NCI-H2171 (cell line): ENCODE measurements around the gene FBXO8.
"Not testable (repeated sequence)": the region's sequence is repeated elsewhere in the genome, so short reads cannot be mapped to it uniquely, and the experiment has no call there.

Experiments
- DNase-seq: peaks from one replicate; lab custom pipeline; 2025; lab: John Stamatoyannopoulos, UW

The FBXO8 gene

DNA sequence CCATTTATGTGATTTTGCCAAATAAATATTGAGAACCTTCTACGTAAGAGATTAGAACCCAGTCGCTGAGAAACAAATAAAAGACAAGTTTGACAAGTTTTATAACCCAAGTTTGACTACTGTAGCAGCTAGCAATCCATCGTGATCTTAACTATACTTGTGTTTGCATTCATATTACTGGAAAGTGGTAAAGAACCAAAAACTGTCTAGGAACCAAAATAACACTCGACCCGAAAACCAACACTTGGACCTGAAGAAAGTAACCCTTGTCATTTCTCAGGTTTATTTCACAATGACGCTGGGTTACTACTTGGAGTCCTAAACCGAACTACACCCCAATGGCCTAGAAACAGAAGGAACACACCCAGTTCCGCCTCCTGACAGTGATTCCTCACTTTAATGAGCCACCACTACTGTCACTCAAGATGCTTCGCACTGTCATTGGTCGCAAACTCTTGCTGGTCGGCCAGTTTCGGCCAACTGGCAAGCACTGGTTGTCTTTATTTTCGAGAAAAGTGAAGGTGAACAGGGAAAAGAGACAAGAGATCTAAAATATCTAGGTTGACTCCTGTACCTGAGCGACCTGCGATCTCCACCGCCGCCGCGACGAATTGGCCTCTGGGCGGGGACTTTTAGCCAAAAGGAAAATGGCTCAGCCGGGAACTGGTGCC lies 496 bp downstream of the FBXO8 start:
- DNase-seq, result peak; percentile 29

DNA sequence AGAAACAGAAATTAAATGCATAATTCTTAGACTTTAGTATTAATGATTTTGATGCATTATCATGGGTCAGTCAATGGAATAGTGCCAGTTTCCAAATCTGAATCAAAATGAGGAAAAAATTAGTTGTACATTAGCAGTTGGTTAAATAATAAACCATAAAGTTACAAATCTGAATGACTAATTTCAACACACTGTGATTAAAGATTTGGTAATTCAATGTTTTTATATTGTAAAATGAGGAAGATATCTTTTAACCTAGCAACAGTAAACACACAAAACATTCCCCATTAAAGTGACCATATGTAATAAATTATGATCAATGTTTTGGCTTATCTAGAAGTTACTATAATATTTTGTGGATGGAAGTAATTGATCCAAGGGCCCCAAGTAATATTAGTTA lies 1.6 kb downstream of the FBXO8 start:
- DNase-seq, result no peak

GRCh38 chr4:174281182-174281737 lies 2.2 kb downstream of the FBXO8 start:
- DNase-seq, result no peak

- DNase-seq, result no peak
These were observed 3.9 kb downstream of the FBXO8 start for GRCh38 chr4:174279433-174280155.

DNA sequence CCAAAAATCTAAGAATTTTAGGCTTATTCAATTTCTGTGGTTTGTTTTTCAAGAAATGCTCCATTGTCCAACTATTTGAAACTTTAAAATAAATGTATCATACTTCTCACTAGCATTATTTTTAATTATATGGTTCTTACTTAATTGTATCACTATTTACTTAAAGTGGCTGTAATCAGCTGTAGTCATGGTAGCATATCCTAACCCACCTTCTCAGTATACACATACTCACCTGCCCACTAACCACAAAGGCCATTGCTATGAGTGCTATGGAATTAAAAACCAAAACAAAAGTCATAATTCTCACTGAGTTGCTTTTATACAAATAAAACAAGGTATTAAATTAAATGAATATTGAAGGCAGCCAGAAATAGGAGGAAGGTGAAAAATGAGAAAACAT lies 5.0 kb downstream of the FBXO8 start:
- no peak for DNase-seq

DNA sequence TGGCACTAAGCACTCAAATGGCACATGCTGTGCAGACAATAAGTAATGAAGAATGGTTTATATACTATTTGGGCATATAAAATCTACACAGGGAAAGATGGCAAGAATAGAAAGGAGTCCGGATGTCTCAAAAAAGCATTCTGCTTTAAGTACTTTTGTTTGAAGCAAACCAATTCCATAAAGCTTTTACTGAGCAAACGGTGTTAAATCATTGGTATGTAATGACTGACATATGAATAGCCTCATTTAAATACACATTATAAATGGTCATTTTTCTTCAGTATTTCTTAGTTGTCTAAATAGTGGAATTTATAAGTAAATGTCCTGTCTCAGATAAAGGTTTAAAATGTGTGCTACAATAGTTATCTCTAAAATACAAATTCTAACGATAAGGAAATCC lies 6.0 kb downstream of the FBXO8 start:
- no peak for DNase-seq

DNA sequence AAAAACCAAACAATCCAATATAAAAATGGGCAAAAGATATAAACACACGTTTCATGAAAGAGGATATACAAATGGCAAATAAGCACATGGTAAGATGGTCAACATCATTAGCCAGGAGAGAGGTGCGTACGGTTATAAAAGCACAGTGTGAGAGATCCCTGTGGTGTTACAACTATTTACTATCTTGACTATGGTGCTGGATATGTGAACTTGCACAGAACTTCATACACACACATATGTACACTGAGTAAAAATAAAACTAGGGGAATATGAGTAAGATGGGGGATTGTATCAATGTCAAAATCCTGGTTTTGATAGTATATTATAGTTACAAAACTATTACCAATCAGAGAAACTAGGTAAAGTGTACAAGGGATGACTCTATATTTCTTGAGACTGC lies 8.4 kb downstream of the FBXO8 start:
- no peak for DNase-seq

DNA sequence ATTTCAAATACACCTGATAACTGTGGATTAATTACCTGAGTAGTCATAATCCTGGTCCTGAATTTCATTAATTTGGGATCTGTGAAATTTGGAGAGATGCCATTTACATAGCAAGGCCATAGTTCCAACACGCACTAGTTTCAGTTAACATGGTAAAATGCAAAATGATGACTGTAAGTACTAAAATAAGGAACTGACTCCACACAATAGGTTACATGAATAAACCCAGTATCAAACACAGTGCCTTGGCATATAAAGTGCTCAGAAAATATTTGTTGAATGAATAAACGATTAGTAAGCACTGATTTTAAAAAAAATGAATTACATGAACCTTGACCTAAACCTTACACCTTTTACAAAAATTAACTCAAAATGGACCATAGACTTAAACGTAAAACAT lies 9.0 kb downstream of the FBXO8 start:
- no peak for DNase-seq

- DNase-seq, result no peak
These were observed 9.5 kb downstream of the FBXO8 start for GRCh38 chr4:174273930-174274329.

DNA sequence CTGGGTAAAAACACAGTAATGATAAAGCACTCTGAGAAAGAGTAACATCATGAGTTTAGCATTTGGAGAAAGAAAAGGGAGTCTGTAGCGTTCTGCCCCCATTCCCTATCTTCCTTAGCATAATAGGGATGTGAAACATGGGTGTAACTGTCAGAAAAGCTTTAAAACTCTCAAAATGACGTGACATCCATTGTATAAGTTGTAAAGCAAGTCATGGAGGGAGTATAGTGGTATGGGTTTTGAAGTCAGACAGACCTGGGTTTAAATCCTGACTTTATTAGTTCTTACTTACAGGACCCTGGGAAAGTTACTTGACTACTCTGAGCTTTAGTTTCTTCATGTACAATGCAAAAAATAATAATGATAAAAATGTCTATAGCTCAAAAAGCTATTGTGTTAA lies 17.1 kb downstream of the FBXO8 start:
- DNase-seq, result no peak

GRCh38 chr4:174265916-174266315 lies 17.6 kb downstream of the FBXO8 start:
- DNase-seq, result peak; percentile 56

GRCh38 chr4:174263445-174263736 lies 20.1 kb downstream of the FBXO8 start:
- DNase-seq, result no peak

DNA sequence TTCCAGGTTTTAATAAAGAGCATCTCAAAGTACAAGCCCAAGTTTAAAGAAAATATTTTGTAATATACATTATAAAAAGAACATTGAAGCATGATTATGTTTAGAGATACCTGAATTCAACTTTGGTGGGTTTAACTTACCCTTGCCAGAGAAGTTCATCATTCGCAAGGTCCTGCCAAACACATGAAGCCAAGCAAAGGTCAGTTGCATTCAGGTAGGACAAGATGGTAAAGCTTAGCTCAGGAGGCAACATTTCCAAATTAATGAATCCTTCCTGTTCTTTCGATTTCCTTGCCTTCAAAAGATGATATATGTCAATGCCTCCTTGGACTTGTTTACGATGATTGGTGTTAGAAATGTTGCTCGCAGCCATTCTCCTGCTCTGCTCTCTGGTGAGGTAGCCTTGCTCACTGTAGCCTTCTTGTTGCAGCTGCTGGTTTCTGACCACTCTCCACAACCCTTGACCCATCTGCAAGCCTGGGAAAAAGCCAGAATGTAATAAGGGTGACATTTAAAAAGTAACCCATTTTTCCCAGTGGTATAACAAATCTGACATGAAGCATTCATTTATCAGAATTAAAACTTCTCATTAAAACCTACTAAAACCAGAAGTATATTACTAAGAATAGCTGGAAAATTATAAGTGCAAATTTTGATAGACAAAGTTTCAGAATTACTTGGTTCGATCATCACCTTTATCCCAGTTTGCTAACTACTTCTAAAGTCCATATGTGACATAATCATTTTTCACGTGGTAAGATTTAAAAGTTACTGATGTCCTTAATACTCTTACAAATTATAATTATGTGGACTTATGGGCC lies 20.6 kb downstream of the FBXO8 start:
- no peak for DNase-seq

DNA sequence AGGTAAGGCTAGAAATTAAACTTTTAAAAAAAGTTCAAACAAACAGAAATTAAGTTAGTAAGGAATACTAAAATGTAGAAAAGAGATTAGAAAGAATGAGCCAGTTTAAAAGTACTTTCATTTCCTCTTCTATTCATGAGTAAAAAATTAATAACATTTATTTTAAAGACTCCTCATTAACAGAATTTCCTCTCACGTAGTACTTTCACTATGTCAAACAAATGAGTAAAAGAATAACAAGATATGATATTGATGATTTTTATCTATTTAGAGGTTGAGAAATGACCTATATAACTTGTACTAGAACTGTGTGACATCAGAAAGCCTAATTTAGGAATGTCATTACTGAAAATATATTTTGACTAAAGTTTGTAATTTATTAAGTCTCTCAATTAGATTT lies 22.0 kb downstream of the FBXO8 start:
- DNase-seq, result not testable (repeated sequence)

- no peak for DNase-seq
These were observed 23.4 kb downstream of the FBXO8 start for GRCh38 chr4:174260099-174260498.

DNA sequence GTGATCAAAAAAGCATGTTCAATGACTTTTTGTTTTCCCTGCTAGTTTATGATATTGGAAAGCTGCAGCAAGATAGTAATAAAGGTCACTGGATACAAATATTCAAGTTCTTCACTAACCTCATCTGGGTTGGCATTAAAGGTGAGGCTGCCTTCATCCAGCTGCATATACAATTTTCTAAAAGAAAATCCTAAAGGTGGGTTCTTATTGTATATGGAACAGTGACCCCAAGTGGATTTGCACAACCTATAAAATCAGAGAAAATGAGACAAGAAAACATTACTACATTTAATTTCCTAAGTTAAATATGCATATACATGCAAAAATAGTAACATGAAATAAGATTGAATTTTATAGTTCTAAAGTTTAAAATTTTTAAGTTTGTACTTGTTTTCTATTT lies 23.9 kb downstream of the FBXO8 start:
- no peak for DNase-seq

DNA sequence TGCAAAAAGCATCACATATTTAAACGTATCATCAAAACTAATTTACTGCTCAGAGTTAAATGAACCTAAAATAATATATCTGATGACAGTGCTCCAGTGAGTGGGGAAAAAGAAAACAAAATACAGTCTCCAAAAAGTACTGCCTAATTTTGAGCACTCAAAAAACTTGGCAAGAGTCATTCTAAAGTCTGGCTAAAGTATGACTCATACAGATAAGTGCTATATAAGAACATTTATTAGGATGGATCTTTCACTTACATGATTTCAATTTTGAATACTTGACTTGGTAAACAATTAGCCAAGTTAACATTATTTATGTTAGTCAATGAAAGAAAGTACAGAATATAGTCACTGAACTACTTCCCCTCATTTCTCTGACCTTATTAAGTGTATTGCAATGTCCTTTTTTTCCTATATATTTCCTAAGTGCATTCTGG lies 27.2 kb downstream of the FBXO8 start:
- DNase-seq, result no peak

DNA sequence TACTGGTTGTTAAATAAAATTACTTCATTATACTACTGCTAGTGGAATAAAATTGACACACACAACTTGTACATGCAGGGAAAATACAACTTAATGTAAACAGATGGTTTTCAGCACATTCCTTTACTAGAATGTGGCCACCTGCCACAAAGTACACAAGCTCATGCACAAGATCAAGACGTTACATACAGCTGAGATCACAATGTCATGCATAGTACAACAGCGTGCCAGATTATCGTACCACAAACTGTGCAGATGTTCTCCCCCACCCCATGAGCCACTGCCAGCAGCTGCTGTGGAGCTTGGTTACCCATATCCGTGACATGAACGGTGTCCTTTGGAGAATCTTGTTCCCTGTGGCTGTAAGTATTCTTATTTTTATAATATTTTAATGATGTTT lies 27.7 kb downstream of the FBXO8 start:
- no peak for DNase-seq

DNA sequence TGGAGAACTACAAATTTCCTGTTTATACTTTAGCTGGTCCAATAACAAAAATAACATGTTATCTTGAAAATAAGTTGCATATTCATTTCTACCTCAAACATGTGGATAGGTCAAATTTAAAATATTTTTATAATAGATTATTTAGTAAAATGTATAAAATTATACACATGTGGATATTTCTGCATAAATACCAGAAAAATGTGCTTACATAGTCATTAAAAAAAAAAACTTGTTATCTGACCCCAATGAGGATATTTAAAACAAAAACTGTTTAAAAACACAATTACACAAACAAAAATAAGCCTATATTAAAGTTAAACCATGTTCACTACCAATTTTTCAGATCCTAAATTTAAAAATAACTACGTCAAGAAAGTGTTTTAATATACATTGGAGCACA lies 28.1 kb downstream of the FBXO8 start:
- no peak for DNase-seq

GRCh38 chr4:174254613-174255012 lies 28.9 kb downstream of the FBXO8 start:
- no peak for DNase-seq

GRCh38 chr4:174252412-174252811 lies 31.1 kb downstream of the FBXO8 start:
- DNase-seq, result no peak

DNA sequence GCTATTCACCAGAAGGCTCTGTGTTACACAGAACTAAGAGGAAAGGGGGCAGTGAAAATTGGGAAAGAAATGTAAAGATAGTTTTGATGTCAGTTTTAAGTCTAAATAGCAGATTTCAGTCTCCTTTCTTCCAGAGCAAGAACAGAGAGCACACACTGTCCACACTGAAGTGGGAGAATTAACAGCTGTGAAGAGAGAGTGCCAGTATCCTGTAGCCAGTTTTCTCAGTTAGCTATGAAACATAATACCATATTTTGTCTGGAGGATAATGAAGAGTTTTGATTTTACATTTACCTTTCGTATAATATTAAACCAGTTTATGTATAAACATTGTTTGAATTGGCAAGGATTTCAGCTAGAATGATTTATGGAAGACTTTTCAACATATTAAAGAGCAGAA lies 35.1 kb downstream of the FBXO8 start:
- no peak for DNase-seq

DNA sequence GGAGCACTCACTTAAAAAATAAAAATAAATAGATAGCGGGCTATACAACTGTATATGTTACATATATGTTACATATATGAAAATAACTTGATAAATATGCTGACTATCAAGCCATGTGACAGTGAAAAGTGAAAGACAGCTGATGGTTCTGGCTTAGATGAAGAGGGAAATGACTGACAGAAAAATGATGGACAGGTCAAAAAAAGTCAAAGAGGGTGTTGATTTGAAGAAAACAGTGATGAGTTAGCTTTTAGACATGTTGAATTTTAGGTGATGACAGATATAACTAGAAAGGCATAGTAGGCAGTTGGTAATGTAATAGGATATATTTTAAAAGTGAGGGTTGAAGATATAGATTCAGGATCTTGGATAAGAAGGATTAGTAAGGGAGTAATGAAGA lies 37.8 kb downstream of the FBXO8 start:
- no peak for DNase-seq
